NB4 (cell line): ENCODE measurements around the gene VPS8.

Source experiments
- CTCF ChIP-seq: IDR thresholded peaks from one replicate; pipeline ENCODE4 v1.5.1; 2012; ENCODE audit warnings: low read depth, low read length
- POLR2A ChIP-seq: IDR thresholded peaks from 2 replicates; pipeline ENCODE4 v1.6.1; 2011; ENCODE audit warnings: mild to moderate bottlenecking; ENCODE audit not compliant: insufficient read length; ENCODE audit errors: extremely low read depth

GRCh38 chr3:185082149-185082548, 270.2 kb downstream of the VPS8 start:
- no peak for TF ChIP-seq CTCF
- no peak for TF ChIP-seq POLR2A
